HFFc6 (cell line): ENCODE results near the gene A2M. TPM values are rescaled to one million over a fixed set of nuclear protein-coding genes. Genes with fewer than 3 reads are reported as not detected.

Experiments
- DNase-seq: peaks from one replicate; pipeline ENCODE4 v3.0.0-alpha.2; 2018
- H3K27ac Mint-ChIP-seq: 2 replicates; pipeline ENCODE4 v1.8.0; 2020; ENCODE audit warnings: mild to moderate bottlenecking, mixed read lengths
- H3K27me3 Mint-ChIP-seq: 2 replicates; pipeline ENCODE4 v1.8.0; 2021; ENCODE audit warnings: mild to moderate bottlenecking, moderate library complexity, mixed read lengths; ENCODE audit not compliant: insufficient read depth
- H3K36me3 Mint-ChIP-seq: 2 replicates; pipeline ENCODE4 v1.8.0; 2021; ENCODE audit warnings: low read depth, mixed read lengths
- H3K4me1 Mint-ChIP-seq: 2 replicates; pipeline ENCODE4 v1.8.0; 2020; ENCODE audit warnings: low read depth, mixed read lengths
- H3K4me3 Mint-ChIP-seq: 2 replicates; pipeline ENCODE4 v1.8.0; 2020; ENCODE audit warnings: mild to moderate bottlenecking, moderate library complexity, mixed read lengths
- H3K9me3 Mint-ChIP-seq: 2 replicates; pipeline ENCODE4 v1.8.0; 2020; ENCODE audit warnings: mild to moderate bottlenecking, mixed read lengths
- CTCF ChIP-seq: fragments of 200-600 bp; sonication (generic); IDR thresholded peaks from 2 replicates; pipeline ENCODE4 v1.5.0; 2021; ENCODE audit warnings: antibody characterized with exemption, mild to moderate bottlenecking
- total RNA-seq, 6 experiments: library from RNA; stranded (reverse); fragmentation: NEBNext Ultra II Directional; extraction: Animal tissue kit (Norgen Biotek cat#: 25700); gene quantifications; 2 replicates in 1 of 6; 3 replicates in 5 of 6; pipeline ENCODE4 v1.2.3, GENCODE V29; 2021

A2M gene
- total RNA-seq, 6 experiments from 2014 or later: 0.23 to 0.50 (median 0.33) TPM

DNA sequence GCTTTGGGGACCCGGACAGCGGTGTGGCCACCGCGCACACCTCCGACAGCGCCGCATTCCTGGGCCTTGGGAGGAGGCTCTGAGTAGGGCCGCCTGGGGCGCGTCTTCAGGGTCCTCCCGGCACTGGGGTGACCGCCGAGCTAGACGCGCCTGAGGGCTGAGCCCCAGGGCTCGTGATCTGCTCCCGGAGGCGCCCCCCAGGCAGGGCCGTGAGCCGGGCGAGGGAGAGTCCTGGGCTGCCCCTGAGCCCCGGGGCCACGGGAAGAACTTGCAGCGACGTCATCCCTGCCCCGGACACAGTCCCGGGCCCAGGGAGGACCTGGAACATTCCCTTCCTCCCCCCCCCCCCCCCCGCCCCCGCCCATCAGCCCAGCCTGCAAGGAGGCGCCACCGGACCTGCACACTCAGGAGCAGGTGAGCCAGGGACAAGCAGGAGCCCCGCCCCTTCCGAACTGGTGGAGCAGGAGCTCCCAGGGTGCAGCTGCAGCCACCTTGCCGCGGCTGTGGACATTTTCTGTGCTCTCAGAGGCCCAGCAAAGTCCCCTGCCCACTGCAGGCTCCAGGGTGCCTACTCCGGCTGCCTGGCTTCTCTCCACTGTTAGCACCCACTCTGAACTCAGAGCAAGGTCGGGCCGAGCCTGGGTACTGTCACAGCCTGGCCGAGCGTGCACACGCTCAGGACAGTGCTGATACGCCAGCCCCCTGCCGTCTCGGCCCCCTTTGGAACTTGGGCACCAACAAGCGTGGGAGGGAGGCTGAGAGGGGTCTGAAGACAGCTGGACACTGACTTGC lies 50.7 kb downstream of the A2M start:
- TF ChIP-seq CTCF: no peak
- H3K4me3 Mint-ChIP-seq: no peak overlapping the region
- DNase-seq: no peak
- H3K27ac Mint-ChIP-seq: no peak overlapping the region
- H3K36me3 Mint-ChIP-seq: no peaks in the 10 kb centered on the region
- no peaks in the 10 kb centered on the region for H3K27me3 Mint-ChIP-seq
- peaks cover 7% of the 10 kb centered on the region; the same call in 1 of the 2 replicates for H3K9me3 Mint-ChIP-seq
- no peaks in the 10 kb centered on the region for H3K4me1 Mint-ChIP-seq

GRCh38 chr12:9064201-9064814 lies 51.4 kb downstream of the A2M start:
- Mint-ChIP-seq H3K4me1 (no peaks in the 10 kb centered on the region), H3K4me3 (no peak overlapping the region; the same call in 1 of the 2 replicates), H3K27ac (no peak overlapping the region), H3K27me3 (no peaks in the 10 kb centered on the region), H3K9me3 (peaks cover 7% of the 10 kb centered on the region; the same call in 1 of the 2 replicates), H3K36me3 (no peaks in the 10 kb centered on the region)
- TF ChIP-seq CTCF: no peak
- no peak for DNase-seq

- Mint-ChIP-seq H3K36me3 (no peaks in the 10 kb centered on the region), H3K4me3 (no peak overlapping the region), H3K4me1 (no peaks in the 10 kb centered on the region), H3K9me3 (no peaks in the 10 kb centered on the region), H3K27me3 (peaks cover 6% of the 10 kb centered on the region; the same call in 1 of the 2 replicates), H3K27ac (no peak overlapping the region)
- no peak for TF ChIP-seq CTCF
- no peak for DNase-seq
Observed at GRCh38 chr12:9052610-9053009, 63.1 kb downstream of the A2M start.

DNA sequence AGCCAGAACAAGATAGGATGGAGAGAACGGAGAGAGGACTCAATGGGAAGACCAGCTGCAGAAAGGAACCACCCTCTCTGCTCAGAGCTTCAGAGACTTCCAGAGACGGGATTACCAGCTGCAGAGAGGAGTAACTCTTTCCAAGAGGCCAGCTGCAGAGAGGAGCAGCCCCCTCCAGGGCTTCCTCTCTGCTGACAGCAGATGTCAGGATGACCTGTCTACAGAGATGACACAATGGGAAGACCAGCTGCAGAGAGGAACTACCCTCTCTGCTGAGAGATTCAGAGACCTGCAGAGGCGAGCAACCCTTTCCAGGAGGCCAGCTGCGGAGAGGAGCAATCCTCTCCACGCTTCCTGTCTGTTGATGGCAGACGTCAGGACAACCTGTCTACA lies 64.6 kb downstream of the A2M start:
- Mint-ChIP-seq H3K9me3 (no peaks in the 10 kb centered on the region), H3K4me3 (no peak overlapping the region), H3K4me1 (no peaks in the 10 kb centered on the region), H3K27me3 (peaks cover 6% of the 10 kb centered on the region; the same call in 1 of the 2 replicates), H3K36me3 (no peaks in the 10 kb centered on the region), H3K27ac (no peak overlapping the region)
- TF ChIP-seq CTCF: no peak
- no peak for DNase-seq

DNA sequence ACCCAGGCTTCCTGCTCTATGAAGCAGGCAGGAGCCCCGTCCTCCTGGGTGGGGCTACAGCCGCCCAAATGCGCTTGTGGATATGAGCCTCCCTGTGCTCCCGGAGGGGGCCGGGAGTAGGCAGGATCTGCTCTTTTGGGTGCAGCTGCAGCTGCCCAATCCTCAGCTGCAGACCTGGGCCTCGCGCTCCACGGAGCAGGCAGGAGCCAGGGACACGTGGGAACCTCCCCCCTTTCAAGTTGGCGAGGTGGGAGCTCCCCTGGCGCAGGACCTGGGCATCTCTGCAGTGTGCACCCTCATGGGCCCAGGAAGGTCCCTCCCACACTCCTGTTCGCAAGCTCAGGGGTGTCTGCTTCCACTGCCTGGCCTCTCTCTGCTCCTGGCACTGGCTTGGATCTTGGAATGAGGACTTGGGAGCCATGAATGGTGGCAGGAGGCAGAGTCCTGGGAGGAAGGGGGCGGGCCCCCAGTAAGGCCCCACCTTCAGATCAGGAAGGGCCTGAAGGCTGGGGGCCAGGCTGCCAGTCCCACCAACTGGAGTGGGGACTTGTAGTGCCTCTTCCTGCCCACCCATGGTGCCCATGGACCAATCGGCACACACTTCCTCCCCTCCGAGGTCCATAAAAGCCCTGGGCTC lies 65.1 kb downstream of the A2M start:
- Mint-ChIP-seq H3K36me3 (no peaks in the 10 kb centered on the region), H3K27me3 (peaks cover 6% of the 10 kb centered on the region; the same call in 1 of the 2 replicates), H3K4me1 (no peaks in the 10 kb centered on the region), H3K4me3 (no peak overlapping the region), H3K9me3 (no peaks in the 10 kb centered on the region), H3K27ac (no peak overlapping the region)
- TF ChIP-seq CTCF: no peak
- DNase-seq: no peak
